ENCODE data around the gene SOX10.
A peak's percentile ranks its signal among the peaks of the same experiment; 100 is the strongest.

Gene SOX10

DNA sequence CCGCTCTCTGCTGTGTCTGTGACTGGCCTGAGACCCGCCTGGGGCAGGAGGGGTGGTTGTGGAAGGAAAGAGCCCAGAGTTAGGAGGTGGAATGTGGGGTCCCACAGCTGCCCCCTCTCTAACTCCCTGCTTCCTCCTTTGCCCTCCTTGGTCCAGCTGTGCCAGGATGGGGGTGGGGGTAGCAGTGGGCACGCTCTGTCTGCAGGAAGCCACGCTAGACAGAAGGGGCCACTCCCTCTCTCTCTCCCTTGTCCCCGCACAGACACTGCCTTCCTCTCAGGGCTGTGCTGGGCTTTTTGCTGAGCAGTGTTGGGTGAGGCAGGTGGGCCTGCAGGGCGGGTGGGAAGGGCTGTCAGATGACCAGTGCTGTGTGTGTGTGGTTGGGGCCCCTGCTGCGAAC is 2.0 kb upstream of the SOX10 start:
- ChIA-PET POLR2A (no interaction called here), CTCF (no interaction called here)
- H3K9me3 ChIP-seq (ENCODE audit: control insufficient read depth, insufficient read depth, low read depth, low read length): no peaks in the 10 kb centered on the region
- no peak overlapping the region for H3K4me3 ChIP-seq (ENCODE audit: low read depth, low read length)
- peaks cover 0 to 2% of the 10 kb centered on the region in 2 experiments; a peak in 1 of 3 replicates for H3K36me3 ChIP-seq (ENCODE audit: control insufficient read depth in 2 of 2, insufficient read depth in 1 of 2, low read length in 2 of 2)
- TF ChIP-seq ZNF391 (tag by site-specific recombination; IDR thresholded peaks at IDR 0.05; ENCODE audit: borderline replicate concordance, low read depth) (no peak), ZBTB48 (tag by site-specific recombination; IDR thresholded peaks at IDR 0.05) (no peak), OVOL3 (tag by site-specific recombination; IDR thresholded peaks at IDR 0.05) (no peak), ZFP69B (tag by site-specific recombination; IDR thresholded peaks at IDR 0.05) (no peak), ZNF133 (tag by site-specific recombination; IDR thresholded peaks at IDR 0.05) (no peak), ZNF792 (tag by site-specific recombination; IDR thresholded peaks at IDR 0.05) (no peak), ZNF658 (tag by site-specific recombination; IDR thresholded peaks at IDR 0.05) (no peak), ZNF169 (tag by site-specific recombination; IDR thresholded peaks at IDR 0.05) (no peak), SCRT1 (tag by site-specific recombination; IDR thresholded peaks at IDR 0.05; ENCODE audit: borderline replicate concordance) (no peak), ZNF830 (tag by site-specific recombination; IDR thresholded peaks at IDR 0.05; ENCODE audit: low read depth) (no peak), ZEB2 (tag by site-specific recombination; IDR thresholded peaks at IDR 0.05) (no peak), ZNF664 (tag by site-specific recombination; IDR thresholded peaks at IDR 0.05) (no peak), ZNF600 (tag by site-specific recombination; IDR thresholded peaks at IDR 0.05) (no peak), ZNF558 (tag by site-specific recombination; IDR thresholded peaks at IDR 0.05) (no peak), ZNF596 (tag by site-specific recombination; IDR thresholded peaks at IDR 0.05) (no peak)
- TF ChIP-seq, protein P1, sequence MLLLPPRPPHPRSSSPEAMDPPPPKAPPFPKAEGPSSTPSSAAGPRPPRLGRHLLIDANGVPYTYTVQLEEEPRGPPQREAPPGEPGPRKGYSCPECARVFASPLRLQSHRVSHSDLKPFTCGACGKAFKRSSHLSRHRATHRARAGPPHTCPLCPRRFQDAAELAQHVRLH (tag by site-specific recombination; IDR thresholded peaks at IDR 0.05): no peak
- TF ChIP-seq, protein P2, sequence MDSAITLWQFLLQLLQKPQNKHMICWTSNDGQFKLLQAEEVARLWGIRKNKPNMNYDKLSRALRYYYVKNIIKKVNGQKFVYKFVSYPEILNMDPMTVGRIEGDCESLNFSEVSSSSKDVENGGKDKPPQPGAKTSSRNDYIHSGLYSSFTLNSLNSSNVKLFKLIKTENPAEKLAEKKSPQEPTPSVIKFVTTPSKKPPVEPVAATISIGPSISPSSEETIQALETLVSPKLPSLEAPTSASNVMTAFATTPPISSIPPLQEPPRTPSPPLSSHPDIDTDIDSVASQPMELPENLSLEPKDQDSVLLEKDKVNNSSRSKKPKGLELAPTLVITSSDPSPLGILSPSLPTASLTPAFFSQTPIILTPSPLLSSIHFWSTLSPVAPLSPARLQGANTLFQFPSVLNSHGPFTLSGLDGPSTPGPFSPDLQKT (IDR thresholded peaks at IDR 0.05; ENCODE audit: borderline replicate concordance, low read depth, low read length): no peak
- H3K4me1 ChIP-seq (ENCODE audit: control insufficient read depth, insufficient read depth, low read length): no peaks in the 10 kb centered on the region
- H3K27ac ChIP-seq (ENCODE audit: extremely low read depth, low read depth, low read length): no peak overlapping the region

DNA sequence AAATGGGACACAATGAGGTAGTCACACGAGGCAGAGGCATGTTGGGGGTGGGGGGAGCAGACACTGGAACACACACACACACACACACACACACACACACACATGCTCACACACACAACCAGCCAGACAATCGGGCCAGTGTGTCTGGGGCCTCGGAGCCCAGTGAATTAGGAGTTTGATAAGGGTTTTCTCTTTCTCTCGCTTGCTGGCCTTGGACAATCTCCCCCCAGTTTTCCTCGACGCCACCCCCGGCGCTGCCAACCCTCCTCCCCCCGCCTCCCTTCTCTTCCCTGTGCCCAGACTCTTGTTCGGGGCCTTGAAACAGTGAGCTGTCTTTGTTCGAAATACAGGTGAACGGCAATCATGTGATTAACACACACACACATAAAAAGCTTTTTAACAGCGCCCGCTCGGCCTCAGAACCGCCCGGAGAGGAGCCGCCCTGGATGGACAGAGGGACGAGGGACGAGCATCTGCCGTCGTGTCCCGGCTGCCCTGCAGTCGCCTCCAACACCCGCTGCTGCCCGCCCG is 1.5 kb upstream of the SOX10 start:
- Histone ChIP-seq H3K9me3 (ENCODE audit: control insufficient read depth, insufficient read depth, low read depth, low read length) (no peaks in the 10 kb centered on the region), H3K27ac (ENCODE audit: extremely low read depth, low read depth, low read length) (no peak overlapping the region), H3K4me3 (ENCODE audit: low read depth, low read length) (no peak overlapping the region), H3K4me1 (ENCODE audit: control insufficient read depth, insufficient read depth, low read length) (no peaks in the 10 kb centered on the region), H3K36me3 (ENCODE audit: control insufficient read depth in 2 of 2, insufficient read depth in 1 of 2, low read length in 2 of 2) (peaks cover 0 to 2% of the 10 kb centered on the region in 2 experiments; a peak in 1 of 3 replicates)
- TF ChIP-seq ZNF114 (tag by site-specific recombination; IDR thresholded peaks at IDR 0.05) (no peak), TRIM28 (IDR thresholded peaks at IDR 0.05; ENCODE audit: borderline replicate concordance, low read length) (no peak), ZNF571 (tag by site-specific recombination; IDR thresholded peaks at IDR 0.05) (no peak)
- TF ChIP-seq, protein P3, sequence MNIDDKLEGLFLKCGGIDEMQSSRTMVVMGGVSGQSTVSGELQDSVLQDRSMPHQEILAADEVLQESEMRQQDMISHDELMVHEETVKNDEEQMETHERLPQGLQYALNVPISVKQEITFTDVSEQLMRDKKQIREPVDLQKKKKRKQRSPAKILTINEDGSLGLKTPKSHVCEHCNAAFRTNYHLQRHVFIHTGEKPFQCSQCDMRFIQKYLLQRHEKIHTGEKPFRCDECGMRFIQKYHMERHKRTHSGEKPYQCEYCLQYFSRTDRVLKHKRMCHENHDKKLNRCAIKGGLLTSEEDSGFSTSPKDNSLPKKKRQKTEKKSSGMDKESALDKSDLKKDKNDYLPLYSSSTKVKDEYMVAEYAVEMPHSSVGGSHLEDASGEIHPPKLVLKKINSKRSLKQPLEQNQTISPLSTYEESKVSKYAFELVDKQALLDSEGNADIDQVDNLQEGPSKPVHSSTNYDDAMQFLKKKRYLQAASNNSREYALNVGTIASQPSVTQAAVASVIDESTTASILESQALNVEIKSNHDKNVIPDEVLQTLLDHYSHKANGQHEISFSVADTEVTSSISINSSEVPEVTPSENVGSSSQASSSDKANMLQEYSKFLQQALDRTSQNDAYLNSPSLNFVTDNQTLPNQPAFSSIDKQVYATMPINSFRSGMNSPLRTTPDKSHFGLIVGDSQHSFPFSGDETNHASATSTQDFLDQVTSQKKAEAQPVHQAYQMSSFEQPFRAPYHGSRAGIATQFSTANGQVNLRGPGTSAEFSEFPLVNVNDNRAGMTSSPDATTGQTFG (tag by site-specific recombination; IDR thresholded peaks at IDR 0.05; ENCODE audit: borderline replicate concordance): no peak
- TF ChIP-seq, protein P4, sequence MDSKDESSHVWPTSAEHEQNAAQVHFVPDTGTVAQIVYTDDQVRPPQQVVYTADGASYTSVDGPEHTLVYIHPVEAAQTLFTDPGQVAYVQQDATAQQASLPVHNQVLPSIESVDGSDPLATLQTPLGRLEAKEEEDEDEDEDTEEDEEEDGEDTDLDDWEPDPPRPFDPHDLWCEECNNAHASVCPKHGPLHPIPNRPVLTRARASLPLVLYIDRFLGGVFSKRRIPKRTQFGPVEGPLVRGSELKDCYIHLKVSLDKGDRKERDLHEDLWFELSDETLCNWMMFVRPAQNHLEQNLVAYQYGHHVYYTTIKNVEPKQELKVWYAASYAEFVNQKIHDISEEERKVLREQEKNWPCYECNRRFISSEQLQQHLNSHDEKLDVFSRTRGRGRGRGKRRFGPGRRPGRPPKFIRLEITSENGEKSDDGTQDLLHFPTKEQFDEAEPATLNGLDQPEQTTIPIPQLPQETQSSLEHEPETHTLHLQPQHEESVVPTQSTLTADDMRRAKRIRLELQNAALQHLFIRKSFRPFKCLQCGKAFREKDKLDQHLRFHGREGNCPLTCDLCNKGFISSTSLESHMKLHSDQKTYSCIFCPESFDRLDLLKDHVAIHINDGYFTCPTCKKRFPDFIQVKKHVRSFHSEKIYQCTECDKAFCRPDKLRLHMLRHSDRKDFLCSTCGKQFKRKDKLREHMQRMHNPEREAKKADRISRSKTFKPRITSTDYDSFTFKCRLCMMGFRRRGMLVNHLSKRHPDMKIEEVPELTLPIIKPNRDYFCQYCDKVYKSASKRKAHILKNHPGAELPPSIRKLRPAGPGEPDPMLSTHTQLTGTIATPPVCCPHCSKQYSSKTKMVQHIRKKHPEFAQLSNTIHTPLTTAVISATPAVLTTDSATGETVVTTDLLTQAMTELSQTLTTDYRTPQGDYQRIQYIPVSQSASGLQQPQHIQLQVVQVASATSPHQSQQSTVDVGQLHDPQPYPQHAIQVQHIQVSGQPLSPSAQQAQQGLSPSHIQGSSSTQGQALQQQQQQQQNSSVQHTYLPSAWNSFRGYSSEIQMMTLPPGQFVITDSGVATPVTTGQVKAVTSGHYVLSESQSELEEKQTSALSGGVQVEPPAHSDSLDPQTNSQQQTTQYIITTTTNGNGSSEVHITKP (tag by site-specific recombination; IDR thresholded peaks at IDR 0.05): peak; percentile 22; the same call in 1 of the 2 replicates
- TF ChIP-seq, protein P5, sequence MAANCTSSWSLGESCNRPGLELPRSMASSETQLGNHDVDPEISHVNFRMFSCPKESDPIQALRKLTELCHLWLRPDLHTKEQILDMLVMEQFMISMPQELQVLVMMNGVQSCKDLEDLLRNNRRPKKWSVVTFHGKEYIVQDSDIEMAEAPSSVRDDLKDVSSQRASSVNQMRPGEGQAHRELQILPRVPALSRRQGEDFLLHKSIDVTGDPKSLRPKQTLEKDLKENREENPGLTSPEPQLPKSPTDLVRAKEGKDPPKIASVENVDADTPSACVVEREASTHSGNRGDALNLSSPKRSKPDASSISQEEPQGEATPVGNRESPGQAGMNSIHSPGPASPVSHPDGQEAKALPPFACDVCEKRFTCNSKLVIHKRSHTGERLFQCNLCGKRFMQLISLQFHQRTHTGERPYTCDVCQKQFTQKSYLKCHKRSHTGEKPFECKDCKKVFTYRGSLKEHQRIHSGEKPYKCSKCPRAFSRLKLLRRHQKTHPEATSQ (tag by site-specific recombination; IDR thresholded peaks at IDR 0.05): no peak
- ChIA-PET POLR2A (no interaction called here), CTCF (no interaction called here)
